Lung (tissue), 12 donors: Measurements from ENCODE around the gene NDUFA8. TPM values are rescaled to one million over a fixed set of nuclear protein-coding genes. Genes with fewer than 3 reads are reported as not detected.
A peak's percentile ranks its signal among the peaks of the same experiment; 100 is the strongest.

Source experiments
- ATAC-seq: fragments of 200-7000 bp; cut with Tn5 transposase; one replicate; pipeline ENCODE4 v1.9.1; 2020; ENCODE audit warnings: moderate number of reproducible peaks; ENCODE audit not compliant: insufficient read depth, low FRiP score
- DNase-seq, 3 donors: peaks; one replicate each; pipeline ENCODE4 v3.0.0-alpha.2; 2013 to 2017
- H3K27ac ChIP-seq, 2 donors: one replicate each; pipeline ENCODE4 v1.5.1; 2013; ENCODE audit warnings: mild to moderate bottlenecking in 2 of 2, moderate library complexity in 2 of 2, control low read depth in 1 of 2, inconsistent platforms in 1 of 2, low read depth in 1 of 2, low read length in 1 of 2
- H3K27me3 ChIP-seq, 3 donors: one replicate each; pipeline ENCODE4 v1.5.1; 2013; ENCODE audit warnings: low read length in 2 of 3; ENCODE audit not compliant: control insufficient read depth in 3 of 3, insufficient read depth in 3 of 3
- H3K36me3 ChIP-seq, 4 donors: one replicate each; pipeline ENCODE4 v1.5.1; 2013; ENCODE audit warnings: low read length in 4 of 4, mild to moderate bottlenecking in 1 of 4, moderate library complexity in 1 of 4; ENCODE audit not compliant: control insufficient read depth in 4 of 4, insufficient read depth in 4 of 4
- H3K4me1 ChIP-seq, 5 donors: one replicate each; pipeline ENCODE4 v1.5.1; 2013; ENCODE audit warnings: low read length in 5 of 5, mild to moderate bottlenecking in 2 of 5, moderate library complexity in 1 of 5; ENCODE audit not compliant: control insufficient read depth in 5 of 5, insufficient read depth in 5 of 5
- H3K4me3 ChIP-seq: one replicate; pipeline ENCODE4 v1.5.1; 2013; ENCODE audit warnings: mild to moderate bottlenecking, control low read depth, moderate library complexity
- H3K9ac ChIP-seq, 2 donors: one replicate each; pipeline ENCODE4 v1.5.1; 2013; ENCODE audit warnings: low read length in 2 of 2, control low read depth in 1 of 2; ENCODE audit not compliant: insufficient read depth in 1 of 2
- H3K9me3 ChIP-seq, 4 donors: one replicate each; pipeline ENCODE4 v1.5.1; 2013; ENCODE audit warnings: low read length in 3 of 4, mild to moderate bottlenecking in 1 of 4, moderate library complexity in 1 of 4; ENCODE audit not compliant: control insufficient read depth in 4 of 4, insufficient read depth in 3 of 4
- WGBS, 2 donors: extraction: QIAGEN DNeasy Blood & Tissue Kit; methylation state at CpG; one replicate each; pipeline ENCODE4 v1.1.7; 2013; 5-methylcytosine and 5-hydroxymethylcytosine counted together
- polyA plus RNA-seq, 2 donors: library from polyadenylated mRNA; stranded (reverse); fragments of 200-250 nt; gene quantifications; one replicate each; pipeline ENCODE4 v1.2.1, GENCODE V29; 2013
- total RNA-seq, 2 donors: library from RNA; depleted of rRNA in 1 of 2; stranded (reverse); fragments of >200 nt in 1 of 2; gene quantifications; one replicate each; pipeline ENCODE4 v1.2.1, GENCODE V29; 2014 to 2021
- TF ChIP-seq, protein P1 (sequence below): IDR thresholded peaks from 2 replicates; pipeline ENCODE4 v1.5.1; 2012; ENCODE audit warnings: mild to moderate bottlenecking; ENCODE audit errors: control extremely low read depth, extremely low read depth
- donor health status: control.
- donor health status: control.
- donor health status: Bipolar disorder and iron deficiency.
- donor health status: healthy.
- donor health status: DM: yes; HTN: yes; CAD: no.

NDUFA8 gene
- total and polyA plus RNA-seq, 4 donors = 26.6 to 107 (median 58.3) TPM

DNA sequence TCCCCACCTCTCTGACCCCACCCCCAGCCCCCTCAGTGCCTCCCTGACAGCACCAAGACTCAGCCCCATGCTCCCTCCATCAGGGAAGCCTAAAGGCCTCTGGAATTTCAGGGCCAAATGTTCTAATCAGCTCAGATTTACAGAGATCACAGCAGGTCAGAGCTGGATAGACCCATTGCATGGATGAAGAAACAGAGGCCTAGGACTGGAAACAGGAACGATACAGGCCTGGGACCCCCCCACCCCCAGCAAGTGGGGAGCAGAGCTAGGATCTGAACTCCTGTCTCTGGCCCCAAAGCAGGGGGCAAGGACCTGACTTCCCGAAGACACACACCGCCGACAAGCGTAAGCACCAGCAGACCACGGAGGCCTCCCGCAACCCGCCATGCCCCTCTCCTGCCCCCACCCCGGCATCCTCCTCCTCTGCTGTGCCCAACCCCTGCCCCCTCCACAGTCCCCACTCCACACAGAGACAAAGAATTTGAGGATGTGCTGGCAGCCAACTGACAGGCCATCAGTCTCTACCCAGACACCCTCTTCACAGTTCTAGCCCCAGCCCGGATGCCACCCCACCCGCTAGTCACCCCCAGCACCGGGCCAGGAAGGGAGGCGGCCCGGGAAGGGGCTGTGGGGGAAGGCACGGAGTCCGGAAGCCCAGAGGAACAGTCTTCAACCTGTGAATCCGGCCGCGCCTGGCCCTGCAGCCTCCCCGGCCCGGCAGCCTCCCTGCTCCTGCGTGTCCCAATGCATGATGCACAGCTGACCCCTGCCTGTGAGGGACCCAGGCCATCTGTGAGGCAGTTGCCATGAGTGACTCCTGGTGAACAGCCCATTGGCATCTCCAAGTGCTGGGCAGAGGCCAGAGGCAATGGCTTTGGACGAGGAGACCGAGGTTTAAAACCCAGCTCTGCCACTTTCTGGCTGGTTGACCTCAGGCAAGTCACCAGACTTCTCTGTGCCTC is 31.3 kb downstream of the NDUFA8 start:
- TF ChIP-seq, protein P1, sequence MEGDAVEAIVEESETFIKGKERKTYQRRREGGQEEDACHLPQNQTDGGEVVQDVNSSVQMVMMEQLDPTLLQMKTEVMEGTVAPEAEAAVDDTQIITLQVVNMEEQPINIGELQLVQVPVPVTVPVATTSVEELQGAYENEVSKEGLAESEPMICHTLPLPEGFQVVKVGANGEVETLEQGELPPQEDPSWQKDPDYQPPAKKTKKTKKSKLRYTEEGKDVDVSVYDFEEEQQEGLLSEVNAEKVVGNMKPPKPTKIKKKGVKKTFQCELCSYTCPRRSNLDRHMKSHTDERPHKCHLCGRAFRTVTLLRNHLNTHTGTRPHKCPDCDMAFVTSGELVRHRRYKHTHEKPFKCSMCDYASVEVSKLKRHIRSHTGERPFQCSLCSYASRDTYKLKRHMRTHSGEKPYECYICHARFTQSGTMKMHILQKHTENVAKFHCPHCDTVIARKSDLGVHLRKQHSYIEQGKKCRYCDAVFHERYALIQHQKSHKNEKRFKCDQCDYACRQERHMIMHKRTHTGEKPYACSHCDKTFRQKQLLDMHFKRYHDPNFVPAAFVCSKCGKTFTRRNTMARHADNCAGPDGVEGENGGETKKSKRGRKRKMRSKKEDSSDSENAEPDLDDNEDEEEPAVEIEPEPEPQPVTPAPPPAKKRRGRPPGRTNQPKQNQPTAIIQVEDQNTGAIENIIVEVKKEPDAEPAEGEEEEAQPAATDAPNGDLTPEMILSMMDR = no peak
- Histone ChIP-seq H3K4me3 (no peak overlapping the region), H3K36me3 (no peaks in the 10 kb centered on the region), H3K9ac (no peak overlapping the region), H3K4me1 (peaks cover 0 to 19% (median 15%) of the 10 kb centered on the region in 5 donors), H3K27me3 (peaks cover 0 to 21% (median 17%) of the 10 kb centered on the region in 3 donors), H3K9me3 (no peaks in the 10 kb centered on the region), H3K27ac (no peak overlapping the region)
- DNase-seq = peak in 1 of 3 donors; percentile 48
- WGBS, 2 donors = 56 to 65% methylated on average over 24 of the region's 24 CpGs
- no peak for ATAC-seq

DNA sequence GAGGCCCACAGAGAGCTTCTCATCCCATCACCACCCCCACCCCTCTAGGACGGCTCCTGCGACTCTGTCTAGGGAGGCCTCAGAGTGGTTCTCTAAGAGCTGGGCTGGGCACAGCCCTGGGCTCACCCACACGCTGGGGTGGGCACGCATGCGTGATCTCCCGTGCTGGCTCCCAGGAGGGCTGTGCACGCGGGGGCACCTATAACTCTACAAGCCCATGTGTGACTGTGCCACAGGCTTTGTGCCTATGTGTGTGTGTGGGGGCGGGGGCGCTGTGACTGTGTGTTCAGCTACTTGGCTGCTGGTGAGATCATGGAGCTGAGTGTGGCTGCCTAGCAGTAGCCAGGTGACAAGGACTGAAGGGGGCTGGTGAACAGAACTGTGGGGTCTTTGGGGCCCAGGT is 32.2 kb downstream of the NDUFA8 start:
- Histone ChIP-seq H3K36me3 (no peaks in the 10 kb centered on the region), H3K27ac (no peak overlapping the region), H3K4me1 (peaks cover 0 to 19% (median 15%) of the 10 kb centered on the region in 5 donors), H3K27me3 (peaks cover 0 to 21% (median 17%) of the 10 kb centered on the region in 3 donors), H3K4me3 (no peak overlapping the region), H3K9me3 (no peaks in the 10 kb centered on the region), H3K9ac (no peak overlapping the region)
- ATAC-seq (no peak), DNase-seq (no peak)
- WGBS, 2 donors = 68 to 86% methylated on average over 10 of the region's 10 CpGs
- TF ChIP-seq, protein P1 = no peak

DNA sequence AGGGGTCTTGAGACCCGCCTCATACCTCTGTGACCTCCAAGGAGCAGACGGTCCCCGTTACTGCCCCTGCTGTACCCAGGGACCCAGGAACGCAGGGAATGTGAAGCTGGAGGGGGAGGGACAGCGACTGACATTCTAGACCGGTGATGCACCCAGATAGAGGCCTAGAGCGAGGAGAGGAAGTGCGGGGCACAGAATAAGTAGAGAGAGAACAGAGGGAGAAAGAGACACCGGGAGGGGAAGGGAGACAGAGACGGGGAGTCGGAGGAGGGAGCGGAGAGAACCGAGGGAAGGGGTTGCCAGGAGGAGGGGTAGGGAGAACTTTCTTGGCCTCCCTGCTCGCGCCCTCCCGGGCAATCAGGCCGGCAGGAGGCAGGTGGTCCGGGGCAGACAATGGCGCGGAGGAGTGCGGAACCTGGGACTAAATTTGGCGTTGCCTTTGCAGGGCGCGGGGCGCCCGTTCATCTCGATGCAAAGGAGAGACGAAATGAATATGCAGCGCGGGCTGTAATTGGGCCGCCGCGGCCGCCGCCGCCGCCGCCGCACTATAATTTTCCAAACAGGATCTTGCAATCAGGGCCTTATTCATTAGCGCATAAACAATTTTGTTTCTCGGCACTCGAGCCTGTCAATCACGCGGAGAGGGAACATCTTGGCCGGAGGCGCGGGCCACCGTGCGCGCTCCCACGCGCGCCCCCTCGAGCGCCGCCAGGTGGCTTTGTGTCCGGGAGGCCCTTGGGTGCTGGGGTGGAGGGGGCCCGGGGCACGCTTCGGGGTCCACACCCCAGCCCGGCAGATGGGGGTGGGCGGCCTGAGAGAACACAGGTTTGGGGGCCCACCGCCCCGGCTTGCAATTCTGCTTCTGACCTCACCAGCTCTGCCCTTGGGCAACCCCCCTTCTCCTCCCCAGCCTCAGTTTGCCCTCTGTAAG is 33.0 kb downstream of the NDUFA8 start:
- H3K27ac ChIP-seq = peak overlapping the region in 1 of 2 donors; percentile 5
- no peaks in the 10 kb centered on the region for H3K9me3 ChIP-seq
- ATAC-seq (no peak), DNase-seq (no peak)
- TF ChIP-seq, protein P1 = no peak
- no peaks in the 10 kb centered on the region for H3K36me3 ChIP-seq
- H3K4me3 ChIP-seq = no peak overlapping the region
- peaks cover 0 to 19% (median 14%) of the 10 kb centered on the region in 5 donors for H3K4me1 ChIP-seq
- H3K9ac ChIP-seq = no peak overlapping the region
- WGBS, 2 donors = 5 to 9% methylated on average over 62 to 64 of the region's 64 CpGs
- H3K27me3 ChIP-seq = peaks cover 0 to 21% (median 14%) of the 10 kb centered on the region in 3 donors
